Astrocyte (in vitro differentiated cells and primary cell): ENCODE results near the gene UBE2J2. TPM values are rescaled to one million over a fixed set of nuclear protein-coding genes. Genes with fewer than 3 reads are reported as not detected.
A peak's percentile ranks its signal among the peaks of the same experiment; 100 is the strongest.

Source experiments
- DNase-seq: peaks from one replicate; pipeline ENCODE4 v3.0.0-alpha.2; 2010; ENCODE audit warnings: low read depth
- FAIRE-seq: peaks from 2 replicates; lab custom pipeline; 2011; peaks lifted over from hg19 to GRCh38; lab: Jason Lieb, UNC
- H2AFZ ChIP-seq: 2 replicates; pipeline ENCODE4 v1.6.0; 2012; ENCODE audit warnings: low read depth, low read length, inconsistent platforms
- H3K27ac ChIP-seq: 2 replicates; pipeline ENCODE4 v1.5.1; 2011; ENCODE audit warnings: low read depth, low read length, inconsistent platforms
- H3K27me3 ChIP-seq: 2 replicates; pipeline ENCODE4 v1.6.0; 2011; ENCODE audit warnings: low read length, inconsistent platforms; ENCODE audit not compliant: insufficient read depth
- H3K36me3 ChIP-seq: 2 replicates; pipeline ENCODE4 v1.5.1; 2011; ENCODE audit warnings: low read length, inconsistent platforms; ENCODE audit not compliant: insufficient read depth
- H3K4me1 ChIP-seq: 2 replicates; pipeline ENCODE4 v1.5.1; 2011; ENCODE audit warnings: low read length, inconsistent platforms; ENCODE audit not compliant: insufficient read depth
- H3K4me2 ChIP-seq: 2 replicates; pipeline ENCODE4 v1.6.0; 2012; ENCODE audit warnings: low read length, inconsistent platforms
- H3K4me3 ChIP-seq: 2 replicates; pipeline ENCODE4 v1.5.1; 2011; ENCODE audit warnings: low read depth, mild to moderate bottlenecking, low read length, inconsistent platforms; ENCODE audit not compliant: insufficient read depth
- H3K79me2 ChIP-seq: 2 replicates; pipeline ENCODE4 v1.6.0; 2012; ENCODE audit warnings: mild to moderate bottlenecking, low read length, inconsistent platforms; ENCODE audit not compliant: insufficient read depth
- H3K9ac ChIP-seq: 2 replicates; pipeline ENCODE4 v1.6.0; 2012; ENCODE audit warnings: mild to moderate bottlenecking, low read length, inconsistent platforms
- H3K9me3 ChIP-seq: 2 replicates; pipeline ENCODE4 v1.5.1; 2012; ENCODE audit warnings: low read depth, mild to moderate bottlenecking, low read length, inconsistent platforms; ENCODE audit not compliant: insufficient read depth
- H4K20me1 ChIP-seq: 2 replicates; pipeline ENCODE4 v1.6.0; 2012; ENCODE audit warnings: low read length, inconsistent platforms; ENCODE audit not compliant: insufficient read depth
- H3K27ac Mint-ChIP-seq: one replicate; pipeline ENCODE4 v1.8.0; 2021; ENCODE audit warnings: mild to moderate bottlenecking, mixed read lengths; ENCODE audit not compliant: unreplicated experiment
- H3K27me3 Mint-ChIP-seq: one replicate; pipeline ENCODE4 v1.8.0; 2021; ENCODE audit warnings: low read depth, mixed read lengths; ENCODE audit not compliant: unreplicated experiment
- H3K36me3 Mint-ChIP-seq: one replicate; pipeline ENCODE4 v1.8.0; 2021; ENCODE audit warnings: low read depth, mixed read lengths; ENCODE audit not compliant: unreplicated experiment
- H3K4me1 Mint-ChIP-seq: one replicate; pipeline ENCODE4 v1.8.0; 2021; ENCODE audit warnings: low read depth, mixed read lengths; ENCODE audit not compliant: unreplicated experiment
- H3K4me3 Mint-ChIP-seq: one replicate; pipeline ENCODE4 v1.8.0; 2021; ENCODE audit warnings: mild to moderate bottlenecking, moderate library complexity, mixed read lengths; ENCODE audit not compliant: unreplicated experiment
- H3K9me3 Mint-ChIP-seq: one replicate; pipeline ENCODE4 v1.8.0; 2021; ENCODE audit warnings: mild to moderate bottlenecking, mixed read lengths; ENCODE audit not compliant: unreplicated experiment
- EZH2 ChIP-seq: IDR thresholded peaks from 2 replicates; pipeline ENCODE4 v1.6.1; 2012; ENCODE audit warnings: mild to moderate bottlenecking, low read length, inconsistent platforms; ENCODE audit not compliant: insufficient read depth
- microRNA-seq: library from miRNA; unstranded; fragments of <30 nt; microRNA quantifications from one replicate; pipeline ENCODE4 v1.2.0, GENCODE V29; 2020
- total RNA-seq: library from RNA; stranded (reverse); gene quantifications from 2 replicates; pipeline ENCODE4 v1.2.1, GENCODE V29; 2021
- TF ChIP-seq, protein P1 (sequence below): IDR thresholded peaks from 2 replicates; pipeline ENCODE4 v1.5.1; 2011; ENCODE audit warnings: low read depth, mild to moderate bottlenecking, inconsistent platforms, low read length, moderate library complexity; ENCODE audit not compliant: insufficient read depth

The UBE2J2 gene
- total RNA-seq, 1 donor from 2014 or later: 67.4 TPM

DNA sequence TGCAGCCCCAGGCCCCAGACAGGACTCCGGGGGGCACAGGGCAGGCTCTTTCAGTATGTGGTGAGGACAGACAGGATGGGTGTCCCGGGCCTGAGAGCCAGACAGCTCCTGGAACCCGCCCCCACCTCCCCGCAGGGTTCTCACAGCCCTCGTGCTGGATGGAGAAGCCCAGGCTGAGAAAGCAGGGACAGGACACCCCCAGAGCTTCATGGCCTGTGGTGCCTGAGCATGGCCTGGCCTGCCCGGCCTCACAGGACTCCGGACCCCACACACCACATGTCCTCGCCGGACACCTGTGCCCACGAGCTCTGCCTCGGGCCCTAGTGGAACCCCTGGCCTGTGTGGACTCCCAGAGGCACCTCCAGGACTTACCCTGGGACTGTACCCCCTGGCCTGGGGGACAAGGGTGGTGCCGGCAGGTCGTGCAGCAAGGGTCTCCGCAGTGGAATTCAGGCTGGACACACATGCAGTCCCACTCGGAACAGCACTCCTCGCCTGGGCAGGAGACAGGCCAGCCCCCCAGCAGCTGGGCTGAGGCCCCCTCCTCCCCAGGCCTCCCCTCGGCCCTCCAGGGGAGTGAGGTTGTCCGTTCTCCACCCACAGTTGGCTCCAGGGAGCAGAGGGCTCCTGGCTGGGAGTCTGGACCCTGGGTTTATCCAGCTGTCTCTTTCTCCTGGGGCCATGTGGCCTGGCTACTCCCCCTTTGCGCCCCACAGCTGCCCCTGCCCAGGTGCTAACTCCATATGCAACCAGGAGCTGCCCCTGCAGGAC is 68.5 kb downstream of the UBE2J2 start:
- Histone ChIP-seq H3K9ac (no peak overlapping the region), H3K4me3 (no peak overlapping the region), H3K79me2 (no peaks in the 10 kb centered on the region), H3K36me3 (no peaks in the 10 kb centered on the region), H2AFZ (no peak overlapping the region), H3K4me2 (no peak overlapping the region), H3K27me3 (peaks cover 3% of the 10 kb centered on the region), H3K27ac (no peak overlapping the region), H3K9me3 (no peaks in the 10 kb centered on the region), H3K4me1 (peaks cover 27% of the 10 kb centered on the region), H4K20me1 (no peaks in the 10 kb centered on the region)
- Mint-ChIP-seq H3K4me3 (no peak overlapping the region), H3K36me3 (no peaks in the 10 kb centered on the region), H3K27ac (no peak overlapping the region), H3K4me1 (peaks cover 5% of the 10 kb centered on the region), H3K27me3 (peaks cover 2% of the 10 kb centered on the region), H3K9me3 (no peaks in the 10 kb centered on the region)
- FAIRE-seq: no peak
- TF ChIP-seq, protein P1, sequence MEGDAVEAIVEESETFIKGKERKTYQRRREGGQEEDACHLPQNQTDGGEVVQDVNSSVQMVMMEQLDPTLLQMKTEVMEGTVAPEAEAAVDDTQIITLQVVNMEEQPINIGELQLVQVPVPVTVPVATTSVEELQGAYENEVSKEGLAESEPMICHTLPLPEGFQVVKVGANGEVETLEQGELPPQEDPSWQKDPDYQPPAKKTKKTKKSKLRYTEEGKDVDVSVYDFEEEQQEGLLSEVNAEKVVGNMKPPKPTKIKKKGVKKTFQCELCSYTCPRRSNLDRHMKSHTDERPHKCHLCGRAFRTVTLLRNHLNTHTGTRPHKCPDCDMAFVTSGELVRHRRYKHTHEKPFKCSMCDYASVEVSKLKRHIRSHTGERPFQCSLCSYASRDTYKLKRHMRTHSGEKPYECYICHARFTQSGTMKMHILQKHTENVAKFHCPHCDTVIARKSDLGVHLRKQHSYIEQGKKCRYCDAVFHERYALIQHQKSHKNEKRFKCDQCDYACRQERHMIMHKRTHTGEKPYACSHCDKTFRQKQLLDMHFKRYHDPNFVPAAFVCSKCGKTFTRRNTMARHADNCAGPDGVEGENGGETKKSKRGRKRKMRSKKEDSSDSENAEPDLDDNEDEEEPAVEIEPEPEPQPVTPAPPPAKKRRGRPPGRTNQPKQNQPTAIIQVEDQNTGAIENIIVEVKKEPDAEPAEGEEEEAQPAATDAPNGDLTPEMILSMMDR: no peak
- no peak for TF ChIP-seq EZH2
- no peak for DNase-seq

DNA sequence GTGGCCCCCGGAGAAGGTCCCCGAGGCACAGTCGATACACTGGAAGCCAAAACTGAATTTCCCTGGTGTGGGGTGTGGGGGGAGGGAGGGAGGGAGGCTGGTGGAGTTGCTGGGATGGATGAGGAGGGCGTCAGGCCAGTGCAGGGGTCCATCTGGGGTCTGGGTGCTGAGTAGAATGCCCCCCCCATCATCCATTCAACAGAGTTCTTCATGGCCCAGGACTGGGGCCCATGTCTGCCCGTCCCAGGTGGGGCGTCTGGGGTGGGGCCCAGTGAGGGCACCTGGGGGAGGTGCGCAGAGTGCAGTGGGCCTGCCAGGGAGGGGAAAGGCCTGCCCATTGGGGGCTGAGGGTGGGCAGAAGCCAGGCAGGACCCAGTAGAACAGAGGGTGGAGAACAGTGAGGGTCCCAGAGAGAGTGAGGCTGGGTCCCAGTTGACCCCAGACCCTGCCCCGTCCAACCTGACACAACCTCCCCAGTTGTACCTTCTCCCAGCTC is 69.2 kb downstream of the UBE2J2 start:
- Histone ChIP-seq H3K4me3 (no peak overlapping the region), H3K79me2 (no peaks in the 10 kb centered on the region), H3K9ac (no peak overlapping the region), H3K27me3 (peaks cover 3% of the 10 kb centered on the region), H3K4me1 (peaks cover 27% of the 10 kb centered on the region), H3K4me2 (no peak overlapping the region), H2AFZ (no peak overlapping the region), H3K36me3 (no peaks in the 10 kb centered on the region), H4K20me1 (no peaks in the 10 kb centered on the region), H3K27ac (no peak overlapping the region), H3K9me3 (no peaks in the 10 kb centered on the region)
- Mint-ChIP-seq H3K27ac (no peak overlapping the region), H3K27me3 (peaks cover 6% of the 10 kb centered on the region), H3K4me1 (peaks cover 5% of the 10 kb centered on the region), H3K4me3 (no peak overlapping the region), H3K9me3 (no peaks in the 10 kb centered on the region), H3K36me3 (no peaks in the 10 kb centered on the region)
- FAIRE-seq: no peak
- TF ChIP-seq, protein P1: no peak
- no peak for TF ChIP-seq EZH2
- DNase-seq: no peak

Small RNAs within 50 kb of the gene (microRNA-seq; reads per million reads assigned to microRNA genes)
- gene MIR6726 (11.5 reads per million, percentile 38 among the genes with 10 or more reads in this experiment), gene MIR6727 (3.6 reads per million, percentile 11 among the genes with 10 or more reads in this experiment)

Other genes with a start within 250 kb of the UBE2J2 start
- 0.18 and 0.38 TPM in 2 replicates for gene RNF223, start 199.5 kb downstream of the UBE2J2 start, total RNA-seq
- 10.6 and 13.9 TPM in 2 replicates for gene C1orf159, start 157.8 kb downstream of the UBE2J2 start, total RNA-seq
- not detected in 2 replicates for gene TTLL10, start 100.0 kb downstream of the UBE2J2 start, total RNA-seq
- gene TNFRSF18, start 67.3 kb downstream of the UBE2J2 start, total RNA-seq: 0.65 and 0.66 TPM in 2 replicates
- gene TNFRSF4, start 59.7 kb downstream of the UBE2J2 start, total RNA-seq: 0.34 and 0.41 TPM in 2 replicates
- gene SDF4, start 41.9 kb downstream of the UBE2J2 start, total RNA-seq: 175 and 180 TPM in 2 replicates
- gene B3GALT6, start 41.6 kb downstream of the UBE2J2 start, total RNA-seq: 22.4 and 27.5 TPM in 2 replicates
- 3.9 and 4.7 TPM in 2 replicates for gene C1QTNF12, start 27.1 kb downstream of the UBE2J2 start, total RNA-seq
- gene SCNN1D, start 6.6 kb upstream of the UBE2J2 start, total RNA-seq: 4.4 and 5.0 TPM in 2 replicates
- 60.2 and 64.0 TPM in 2 replicates for gene ACAP3, start 34.1 kb upstream of the UBE2J2 start, total RNA-seq
- gene PUSL1, start 34.7 kb upstream of the UBE2J2 start, total RNA-seq: 28.0 and 29.4 TPM in 2 replicates
- gene INTS11, start 50.8 kb upstream of the UBE2J2 start, total RNA-seq: 75.9 and 84.8 TPM in 2 replicates
- gene CPTP, start 50.9 kb upstream of the UBE2J2 start, total RNA-seq: 25.6 and 28.5 TPM in 2 replicates
- gene TAS1R3, start 57.4 kb upstream of the UBE2J2 start, total RNA-seq: 0.41 and 0.50 TPM in 2 replicates
- 54.0 and 55.0 TPM in 2 replicates for gene DVL1, start 75.6 kb upstream of the UBE2J2 start, total RNA-seq
- gene MXRA8, start 84.7 kb upstream of the UBE2J2 start, total RNA-seq: 112 and 139 TPM in 2 replicates
- gene AURKAIP1, start 101.4 kb upstream of the UBE2J2 start, total RNA-seq: 135 and 139 TPM in 2 replicates
- gene CCNL2, start 125.5 kb upstream of the UBE2J2 start, total RNA-seq: 194 and 197 TPM in 2 replicates
- gene MRPL20, start 133.4 kb upstream of the UBE2J2 start, total RNA-seq: 87.3 and 88.5 TPM in 2 replicates
- gene ANKRD65, start 147.4 kb upstream of the UBE2J2 start, total RNA-seq: 0.64 TPM in 1 of 2 replicates, not detected in the other
- gene VWA1, start 161.8 kb upstream of the UBE2J2 start, total RNA-seq: 60.4 and 81.2 TPM in 2 replicates
- gene ATAD3C, start 175.8 kb upstream of the UBE2J2 start, total RNA-seq: 1.8 and 2.5 TPM in 2 replicates
- gene ATAD3B, start 197.9 kb upstream of the UBE2J2 start, total RNA-seq: 55.3 and 63.0 TPM in 2 replicates
- 51.1 and 54.9 TPM in 2 replicates for gene ATAD3A, start 238.3 kb upstream of the UBE2J2 start, total RNA-seq